Measurements from ENCODE around the gene NIN. TPM values are rescaled to one million over a fixed set of nuclear protein-coding genes. Genes with fewer than 3 reads are reported as not detected.

The NIN gene
- total and polyA plus RNA-seq, 2 of the 4 experiments (the other 2 are of a cell fraction): 15.2 to 98.4 TPM

- Histone ChIP-seq H2BK20ac (ENCODE audit: low read depth, low read length) (no peak overlapping the region), H3K36me3 (ENCODE audit: control insufficient read depth, insufficient read depth, low read length) (peaks cover 2% of the 10 kb centered on the region), H4K8ac (ENCODE audit: low read depth in 2 of 2, low read length in 2 of 2) (no peak overlapping the region), H2BK120ac (ENCODE audit: low read depth, low read length) (no peak overlapping the region), H2AK5ac (ENCODE audit: low read depth, low read length) (no peak overlapping the region), H3K56ac (ENCODE audit: extremely low read depth, insufficient read depth, low read length) (no peak overlapping the region), H2AFZ (replicated peaks; ENCODE audit: low read length, poor library complexity) (no peak overlapping the region), H3K9ac (ENCODE audit: low read depth, low read length) (no peak overlapping the region), H3K9me1 (ENCODE audit: insufficient read depth, low read length) (peaks cover 21% of the 10 kb centered on the region), H2BK15ac (ENCODE audit: low read depth, low read length) (no peak overlapping the region), H3K14ac (replicated peaks; ENCODE audit: low read depth, low read length) (no peak overlapping the region), H2BK5ac (ENCODE audit: low read depth, low read length, poor library complexity, severe bottlenecking) (no peak overlapping the region), H4K91ac (ENCODE audit: insufficient read depth, low read depth, low read length) (no peak overlapping the region), H2AK9ac (replicated peaks; ENCODE audit: low read depth, low read length, poor library complexity) (no peak overlapping the region), H3K27ac (ENCODE audit: insufficient read depth, low read length) (no peak overlapping the region), H3K9me3 (ENCODE audit: control insufficient read depth, insufficient read depth, low read length) (no peaks in the 10 kb centered on the region), H3K4me2 (ENCODE audit: low read depth, low read length) (peak overlapping the region; percentile 58), H3K23ac (ENCODE audit: low read depth, low read length) (no peak overlapping the region), H4K20me1 (ENCODE audit: insufficient read depth, low read length) (peaks cover 73% of the 10 kb centered on the region), H3K4me1 (ENCODE audit: control insufficient read depth, insufficient read depth, low read length) (peaks cover 15% of the 10 kb centered on the region), H3K4ac (ENCODE audit: low read depth, low read length) (no peak overlapping the region), H3K4me3 (ENCODE audit: insufficient read depth, low read depth, low read length) (no peak overlapping the region), H3K79me1 (ENCODE audit: low read depth in 1 of 2, low read length in 2 of 2) (peaks cover 43 to 86% of the 10 kb centered on the region in 2 experiments), H3K18ac (ENCODE audit: low read depth, low read length) (no peak overlapping the region), H3K27me3 (ENCODE audit: control insufficient read depth, insufficient read depth, low read length) (no peaks in the 10 kb centered on the region), H4K5ac (ENCODE audit: low read depth, low read length) (no peak overlapping the region)
- intact Hi-C loops (cut with micrococcal nuclease): no loop called here
- CTCF ChIA-PET: interaction anchor here (0.6 to 0.9 kb wide), 2 partner anchors 22 to 46 kb away, joined by 3 to 4 read pairs; no protein-coding TSS in a partner anchor
- TF ChIP-seq SMC3 (IDR thresholded peaks at IDR 0.05; ENCODE audit: low read depth, low read length): no peak
- no peak for TF ChIP-seq RCOR1 (IDR thresholded peaks at IDR 0.05; ENCODE audit: insufficient replicate concordance, low read length)
- TF ChIP-seq, protein P1, sequence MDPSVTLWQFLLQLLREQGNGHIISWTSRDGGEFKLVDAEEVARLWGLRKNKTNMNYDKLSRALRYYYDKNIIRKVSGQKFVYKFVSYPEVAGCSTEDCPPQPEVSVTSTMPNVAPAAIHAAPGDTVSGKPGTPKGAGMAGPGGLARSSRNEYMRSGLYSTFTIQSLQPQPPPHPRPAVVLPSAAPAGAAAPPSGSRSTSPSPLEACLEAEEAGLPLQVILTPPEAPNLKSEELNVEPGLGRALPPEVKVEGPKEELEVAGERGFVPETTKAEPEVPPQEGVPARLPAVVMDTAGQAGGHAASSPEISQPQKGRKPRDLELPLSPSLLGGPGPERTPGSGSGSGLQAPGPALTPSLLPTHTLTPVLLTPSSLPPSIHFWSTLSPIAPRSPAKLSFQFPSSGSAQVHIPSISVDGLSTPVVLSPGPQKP (IDR thresholded peaks at IDR 0.05; ENCODE audit: borderline replicate concordance, low read depth, low read length): no peak
- TF ChIP-seq MXI1 (IDR thresholded peaks at IDR 0.05; ENCODE audit: borderline replicate concordance, low read depth, low read length): no peak
- dilution Hi-C loops (cut with HindIII; ENCODE audit: low sequenced_read_pairs, unreplicated experiment): no loop called here
- BruUV-seq (replicated peaks): no TSS peak
- in situ Hi-C loops (cut with MboI; ENCODE audit: low sequenced_read_pairs): no loop called here
- ATAC-seq (ENCODE audit: low read depth) (peak; percentile 37; the same call in 1 of the 2 replicates), DNase-seq (no peak)
- WGBS, 2 experiments (ENCODE audit: extremely low coverage in 2 of 2, insufficient read length in 1 of 2): 80% methylated on average over 1 of the region's 10 CpGs; no CpG with 5 or more reads in 1 of the 2 experiments
- POLR2A ChIA-PET (ENCODE audit: unreplicated experiment): no interaction called here
Observed at GRCh38 chr14:50823762-50824636, 7.0 kb downstream of the NIN start.
